Keratinocyte (primary cell): Measurements from ENCODE around the gene USP35. TPM values are rescaled to one million over a fixed set of nuclear protein-coding genes. Genes with fewer than 3 reads are reported as not detected.

Experiments used
- DNase-seq: peaks from one replicate; pipeline ENCODE4 v3.0.0-alpha.2; 2011; ENCODE audit warnings: low read depth, missing footprints, low spot score
- FAIRE-seq: peaks from 2 replicates; lab custom pipeline; 2011; peaks lifted over from hg19 to GRCh38; lab: Jason Lieb, UNC
- H2AFZ ChIP-seq: 2 replicates; pipeline ENCODE4 v1.6.0; 2012; ENCODE audit warnings: low read length, control low read depth, inconsistent platforms; ENCODE audit not compliant: control insufficient read depth
- H3K27ac ChIP-seq: 2 replicates; pipeline ENCODE4 v1.5.1; 2011; ENCODE audit warnings: low read length; ENCODE audit not compliant: control insufficient read depth, insufficient read depth
- H3K27me3 ChIP-seq: 3 replicates; pipeline ENCODE4 v1.6.0; 2011; ENCODE audit warnings: low read length; ENCODE audit not compliant: control insufficient read depth, insufficient read depth; ENCODE audit errors: extremely low read depth
- H3K36me3 ChIP-seq, 2 experiments: 2 replicates in 1 of 2; 3 replicates in 1 of 2; pipeline ENCODE4 v1.5.1; 2011; ENCODE audit warnings: low read length in 2 of 2, mild to moderate bottlenecking in 1 of 2; ENCODE audit not compliant: control insufficient read depth in 2 of 2, insufficient read depth in 2 of 2; ENCODE audit errors: extremely low read depth in 1 of 2
- H3K4me1 ChIP-seq: 3 replicates; pipeline ENCODE4 v1.5.1; 2011; ENCODE audit warnings: low read length; ENCODE audit not compliant: control insufficient read depth, insufficient read depth; ENCODE audit errors: extremely low read depth
- H3K4me2 ChIP-seq: 3 replicates; pipeline ENCODE4 v1.6.0; 2011; ENCODE audit warnings: low read depth, low read length; ENCODE audit not compliant: control insufficient read depth, insufficient read depth; ENCODE audit errors: extremely low read depth
- H3K4me3 ChIP-seq, 3 experiments: fragments of 200-600 bp in 1 of 3; sonication (generic) in 1 of 3; 2 replicates in 2 of 3; 3 replicates in 1 of 3; pipeline ENCODE4 v1.5.1; 2011 to 2016; ENCODE audit warnings: low read length in 3 of 3, mild to moderate bottlenecking in 3 of 3, control low read depth in 2 of 3, inconsistent platforms in 1 of 3, low read depth in 1 of 3, mixed read lengths in 1 of 3, mixed run types in 1 of 3, moderate library complexity in 1 of 3; ENCODE audit not compliant: control insufficient read depth in 2 of 3, insufficient read depth in 2 of 3; ENCODE audit errors: extremely low read depth in 1 of 3
- H3K79me2 ChIP-seq: 2 replicates; pipeline ENCODE4 v1.6.0; 2012; ENCODE audit warnings: low read length; ENCODE audit not compliant: control insufficient read depth, insufficient read depth
- H3K9ac ChIP-seq: 3 replicates; pipeline ENCODE4 v1.6.0; 2011; ENCODE audit warnings: low read length; ENCODE audit not compliant: control insufficient read depth, insufficient read depth; ENCODE audit errors: extremely low read depth
- H3K9me1 ChIP-seq: 3 replicates; pipeline ENCODE4 v1.6.0; 2011; ENCODE audit warnings: low read length; ENCODE audit not compliant: control insufficient read depth, insufficient read depth; ENCODE audit errors: extremely low read depth
- H3K9me3 ChIP-seq: 2 replicates; pipeline ENCODE4 v1.5.1; 2012; ENCODE audit warnings: low read depth, low read length; ENCODE audit not compliant: control insufficient read depth
- H4K20me1 ChIP-seq: 3 replicates; pipeline ENCODE4 v1.6.0; 2011; ENCODE audit warnings: low read length; ENCODE audit not compliant: control insufficient read depth, insufficient read depth; ENCODE audit errors: extremely low read depth
- EZH2 ChIP-seq: IDR thresholded peaks from one replicate; pipeline ENCODE4 v1.6.1; 2012; ENCODE audit warnings: inconsistent platforms, mild to moderate bottlenecking, low read length, moderate library complexity
- dilution Hi-C: fragments of 300-500 bp; cut with MboI; formaldehyde crosslinking; loops from one replicate; pipeline ENCODE4 v1.7.0; 2020; ENCODE audit warnings: low sequenced_read_pairs; ENCODE audit not compliant: extremely low pct_ligation_motif_present
- polyA plus RNA-seq, 5 experiments: library from polyadenylated mRNA; depleted of rRNA in 3 of 5; stranded (reverse) in 3 of 5; stranded (forward) in 1 of 5; unstranded in 1 of 5; fragments of >200 nt; gene quantifications; 1 replicate in 1 of 5; 2 replicates in 3 of 5; 3 replicates in 1 of 5; pipeline versions ENCODE4 v1.2.1 to v1.2.3, GENCODE V29; 2011 to 2012; ENCODE audit warnings: missing spikeins in 2 of 5, low read depth in 1 of 5, low replicate concordance in 1 of 5
- TF ChIP-seq, protein P1 (sequence below), 3 experiments: IDR thresholded peaks in 1 of 3; conservative IDR thresholded peaks in 1 of 3; optimal IDR thresholded peaks in 1 of 3; 2 replicates in 2 of 3; 3 replicates in 1 of 3; pipeline versions ENCODE3 to v1.5.1; 2011; ENCODE audit warnings: low read length in 3 of 3, mild to moderate bottlenecking in 3 of 3, moderate library complexity in 2 of 3, control low read depth in 1 of 3, inconsistent platforms in 1 of 3; ENCODE audit not compliant: insufficient read depth in 2 of 3; ENCODE audit errors: extremely low read depth in 1 of 3

The USP35 gene
- polyA plus RNA-seq, 1 donor (not counting 4 experiments of a cell fraction or from before 2014, with no cell fraction given): 5.0 TPM

DNA sequence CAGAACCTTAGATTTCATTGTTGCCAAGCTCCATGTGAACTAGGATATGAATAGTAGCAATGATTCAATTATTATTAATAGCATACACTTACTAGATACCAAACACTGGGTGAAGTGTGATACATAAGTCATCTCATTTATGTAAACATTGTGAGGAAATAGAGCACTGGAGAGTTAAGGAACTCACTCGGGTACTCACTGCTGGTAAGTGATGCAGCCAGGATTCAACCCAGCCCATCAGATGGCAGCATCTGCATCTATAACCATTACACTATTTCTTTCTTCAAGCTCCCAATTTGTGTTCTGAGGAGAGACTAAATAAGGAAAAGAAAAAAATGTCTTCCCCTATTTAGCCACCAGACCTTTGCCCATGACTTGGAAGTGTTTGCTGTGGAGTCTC, 39.1 kb upstream of the USP35 start:
- no peaks in the 10 kb centered on the region for H3K79me2 ChIP-seq
- H3K4me3 ChIP-seq: no peak overlapping the region
- H2AFZ ChIP-seq: no peak overlapping the region
- H3K9me1 ChIP-seq: no peaks in the 10 kb centered on the region
- no peaks in the 10 kb centered on the region for H3K36me3 ChIP-seq
- dilution Hi-C loops: no loop called here
- no peak overlapping the region for H3K27ac ChIP-seq
- H3K27me3 ChIP-seq: no peaks in the 10 kb centered on the region
- no peaks in the 10 kb centered on the region for H3K4me1 ChIP-seq
- no peaks in the 10 kb centered on the region for H3K9me3 ChIP-seq
- FAIRE-seq (no peak), DNase-seq (no peak)
- TF ChIP-seq EZH2: no peak
- TF ChIP-seq, protein P1, sequence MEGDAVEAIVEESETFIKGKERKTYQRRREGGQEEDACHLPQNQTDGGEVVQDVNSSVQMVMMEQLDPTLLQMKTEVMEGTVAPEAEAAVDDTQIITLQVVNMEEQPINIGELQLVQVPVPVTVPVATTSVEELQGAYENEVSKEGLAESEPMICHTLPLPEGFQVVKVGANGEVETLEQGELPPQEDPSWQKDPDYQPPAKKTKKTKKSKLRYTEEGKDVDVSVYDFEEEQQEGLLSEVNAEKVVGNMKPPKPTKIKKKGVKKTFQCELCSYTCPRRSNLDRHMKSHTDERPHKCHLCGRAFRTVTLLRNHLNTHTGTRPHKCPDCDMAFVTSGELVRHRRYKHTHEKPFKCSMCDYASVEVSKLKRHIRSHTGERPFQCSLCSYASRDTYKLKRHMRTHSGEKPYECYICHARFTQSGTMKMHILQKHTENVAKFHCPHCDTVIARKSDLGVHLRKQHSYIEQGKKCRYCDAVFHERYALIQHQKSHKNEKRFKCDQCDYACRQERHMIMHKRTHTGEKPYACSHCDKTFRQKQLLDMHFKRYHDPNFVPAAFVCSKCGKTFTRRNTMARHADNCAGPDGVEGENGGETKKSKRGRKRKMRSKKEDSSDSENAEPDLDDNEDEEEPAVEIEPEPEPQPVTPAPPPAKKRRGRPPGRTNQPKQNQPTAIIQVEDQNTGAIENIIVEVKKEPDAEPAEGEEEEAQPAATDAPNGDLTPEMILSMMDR (optimal IDR thresholded peaks at IDR 0.05 in 1 of 3, IDR thresholded peaks at IDR 0.05 in 1 of 3, conservative IDR thresholded peaks at IDR 0.05 in 1 of 3; ENCODE audit: extremely low read depth in 1 of 3, insufficient read depth in 2 of 3, low read length in 3 of 3): peak in 1 of 3 experiments; percentile 33
- no peaks in the 10 kb centered on the region for H4K20me1 ChIP-seq
- H3K4me2 ChIP-seq: no peak overlapping the region
- no peak overlapping the region for H3K9ac ChIP-seq

DNA sequence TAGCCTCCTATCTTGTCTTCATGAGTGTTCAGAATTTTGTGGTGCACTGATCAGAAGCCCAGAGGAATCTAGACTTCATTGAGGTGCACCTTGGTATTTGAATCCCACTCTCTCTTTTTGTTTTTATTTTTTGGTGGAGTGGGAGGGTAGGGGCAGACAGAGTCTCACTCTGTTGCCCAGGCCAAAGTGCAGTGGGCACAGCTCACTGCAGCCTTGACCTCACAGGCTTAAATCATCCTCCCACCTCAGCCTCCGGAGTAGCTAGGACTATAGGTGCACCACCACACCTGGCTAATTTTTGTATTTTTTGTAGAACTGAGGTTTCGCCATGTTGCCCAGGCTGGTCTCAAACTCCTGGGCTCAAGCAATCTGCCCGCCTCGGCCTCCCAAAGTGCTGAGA, 38.4 kb upstream of the USP35 start:
- no peak overlapping the region for H3K9ac ChIP-seq
- no peaks in the 10 kb centered on the region for H3K36me3 ChIP-seq
- no peak overlapping the region for H2AFZ ChIP-seq
- H3K79me2 ChIP-seq: no peaks in the 10 kb centered on the region
- H3K4me2 ChIP-seq: no peak overlapping the region
- no peak overlapping the region for H3K27ac ChIP-seq
- no peak for FAIRE-seq
- H3K9me1 ChIP-seq: no peaks in the 10 kb centered on the region
- H3K4me1 ChIP-seq: no peaks in the 10 kb centered on the region
- H3K4me3 ChIP-seq: no peak overlapping the region
- dilution Hi-C loops: no loop called here
- TF ChIP-seq EZH2: no peak
- TF ChIP-seq, protein P1 (optimal IDR thresholded peaks at IDR 0.05 in 1 of 3, IDR thresholded peaks at IDR 0.05 in 1 of 3, conservative IDR thresholded peaks at IDR 0.05 in 1 of 3; ENCODE audit: extremely low read depth in 1 of 3, insufficient read depth in 2 of 3, low read length in 3 of 3): no peak
- no peaks in the 10 kb centered on the region for H3K9me3 ChIP-seq
- no peaks in the 10 kb centered on the region for H4K20me1 ChIP-seq
- no peak for DNase-seq
- H3K27me3 ChIP-seq: no peaks in the 10 kb centered on the region
